COLO668 (cell line): Measurements from ENCODE around the gene NUP107.

ENCODE experiments used
- DNase-seq: peaks from one replicate; lab custom pipeline; 2025; ENCODE audit not compliant: unreplicated experiment; lab: John Stamatoyannopoulos, UW

NUP107 gene

GRCh38 chr12:68771223-68771925 is 84.6 kb downstream of the NUP107 start:
- no peak for DNase-seq

GRCh38 chr12:68772714-68773113 is 85.9 kb downstream of the NUP107 start:
- DNase-seq, result no peak

- no peak for DNase-seq
Measured at GRCh38 chr12:68773582-68773981, 86.8 kb downstream of the NUP107 start.

- no peak for DNase-seq
Measured at GRCh38 chr12:68775121-68775630, 88.4 kb downstream of the NUP107 start.

- no peak for DNase-seq
Measured at GRCh38 chr12:68776976-68777610, 90.3 kb downstream of the NUP107 start.

- DNase-seq, result no peak
Measured at GRCh38 chr12:68779280-68779679, 92.5 kb downstream of the NUP107 start.

- no peak for DNase-seq
Measured at GRCh38 chr12:68780731-68781130, 94.0 kb downstream of the NUP107 start.

- no peak for DNase-seq
Measured at GRCh38 chr12:68781728-68782127, 95.0 kb downstream of the NUP107 start.

GRCh38 chr12:68784015-68784414 is 97.2 kb downstream of the NUP107 start:
- DNase-seq, result no peak

- no peak for DNase-seq
Measured at GRCh38 chr12:68785358-68785757, 98.6 kb downstream of the NUP107 start.

- no peak for DNase-seq
Measured at GRCh38 chr12:68785823-68786222, 99.0 kb downstream of the NUP107 start.

- DNase-seq, result no peak
Measured at GRCh38 chr12:68786929-68787328, 100.2 kb downstream of the NUP107 start.

GRCh38 chr12:68788554-68789143 is 101.9 kb downstream of the NUP107 start:
- DNase-seq, result no peak

- peak; percentile 27 for DNase-seq
Measured at GRCh38 chr12:68789144-68789878, 102.5 kb downstream of the NUP107 start.

- no peak for DNase-seq
Measured at GRCh38 chr12:68790081-68790951, 103.5 kb downstream of the NUP107 start.

- DNase-seq, result no peak
Measured at GRCh38 chr12:68790952-68791234, 104.1 kb downstream of the NUP107 start.

GRCh38 chr12:68791897-68792481 is 105.2 kb downstream of the NUP107 start:
- no peak for DNase-seq

GRCh38 chr12:68792952-68793351 is 106.2 kb downstream of the NUP107 start:
- no peak for DNase-seq

- no peak for DNase-seq
Measured at GRCh38 chr12:68793436-68793835, 106.7 kb downstream of the NUP107 start.

- no peak for DNase-seq
Measured at GRCh38 chr12:68793975-68794652, 107.3 kb downstream of the NUP107 start.
